K562 (cell line): ENCODE measurements around the gene PCDH9.

ENCODE experiments used
- CTCF ChIP-seq, 3 experiments: IDR thresholded peaks in 2 of 3; conservative IDR thresholded peaks in 1 of 3; 2 replicates each; pipeline ENCODE4 v1.5.1; 2011 to 2012; ENCODE audit warnings: low read length in 3 of 3, mild to moderate bottlenecking in 3 of 3, control low read depth in 2 of 3, improper control_type of control experiment in 1 of 3, inconsistent platforms in 1 of 3, low read depth in 1 of 3, mixed read lengths in 1 of 3, moderate library complexity in 1 of 3; ENCODE audit not compliant: insufficient read depth in 2 of 3
- ELF2 ChIP-seq: fragments of 250-450 bp; sonication (Bioruptor Pico); IDR thresholded peaks from 2 replicates; pipeline ENCODE4 v1.5.0; 2021; ENCODE audit warnings: mild to moderate bottlenecking
- ELF4 ChIP-seq: fragments of 450-650 bp; formaldehyde crosslinking; IDR thresholded peaks from 2 replicates; pipeline ENCODE4 v1.4.0; 2022; ENCODE audit warnings: missing genetic modification characterization
- KLF1 ChIP-seq: fragments of 450-650 bp; IDR thresholded peaks from 2 replicates; pipeline ENCODE4 v1.6.1; 2016; ENCODE audit warnings: missing genetic modification characterization, missing compliant biosample characterization
- POLR2AphosphoS2 ChIP-seq: IDR thresholded peaks from 2 replicates; pipeline ENCODE4 v1.6.1; 2012; ENCODE audit warnings: low read length, improper control_type of control experiment
- POLR2AphosphoS5 ChIP-seq: IDR thresholded peaks from 2 replicates; pipeline ENCODE4 v1.6.1; 2011; ENCODE audit warnings: mild to moderate bottlenecking, low read depth, low read length, moderate library complexity; ENCODE audit not compliant: control insufficient read depth, insufficient read depth
- TFE3 ChIP-seq: fragments of 450-650 bp; formaldehyde crosslinking; IDR thresholded peaks from 2 replicates; pipeline ENCODE4 v1.4.0; 2020; ENCODE audit warnings: mild to moderate bottlenecking, mixed read lengths
- ZHX1 ChIP-seq: fragments of 150-350 bp; conservative IDR thresholded peaks from 2 replicates; pipeline ENCODE4 v1.6.1; 2014; ENCODE audit warnings: low read length
- TF ChIP-seq, protein P1 (sequence below): fragments of 450-650 bp; IDR thresholded peaks from 2 replicates; pipeline ENCODE4 v1.6.1; 2016

DNA sequence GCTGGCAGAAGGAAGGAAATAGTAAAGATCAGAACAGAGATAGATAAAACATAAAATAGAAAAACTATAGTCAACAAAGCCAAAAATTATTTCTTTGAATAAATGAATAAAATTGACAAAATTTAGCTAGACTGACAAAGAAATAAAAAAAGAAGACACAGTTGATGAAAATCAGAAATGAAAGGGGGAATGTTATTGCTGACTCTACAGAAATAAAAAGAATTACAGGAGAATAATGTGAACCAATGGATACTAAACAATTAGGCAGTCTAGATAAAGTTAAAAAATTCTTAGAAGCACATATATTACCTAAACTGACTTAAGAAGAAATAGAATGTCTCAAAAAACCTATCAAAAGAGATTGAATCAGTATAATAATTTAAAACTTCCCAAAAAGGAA is 933.8 kb downstream of the PCDH9 start:
- TF ChIP-seq, protein P1, sequence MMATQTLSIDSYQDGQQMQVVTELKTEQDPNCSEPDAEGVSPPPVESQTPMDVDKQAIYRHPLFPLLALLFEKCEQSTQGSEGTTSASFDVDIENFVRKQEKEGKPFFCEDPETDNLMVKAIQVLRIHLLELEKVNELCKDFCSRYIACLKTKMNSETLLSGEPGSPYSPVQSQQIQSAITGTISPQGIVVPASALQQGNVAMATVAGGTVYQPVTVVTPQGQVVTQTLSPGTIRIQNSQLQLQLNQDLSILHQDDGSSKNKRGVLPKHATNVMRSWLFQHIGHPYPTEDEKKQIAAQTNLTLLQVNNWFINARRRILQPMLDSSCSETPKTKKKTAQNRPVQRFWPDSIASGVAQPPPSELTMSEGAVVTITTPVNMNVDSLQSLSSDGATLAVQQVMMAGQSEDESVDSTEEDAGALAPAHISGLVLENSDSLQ = no peak
- TF ChIP-seq CTCF (IDR thresholded peaks at IDR 0.05 in 2 of 3, conservative IDR thresholded peaks at IDR 0.05 in 1 of 3; ENCODE audit: insufficient read depth in 2 of 3, low read depth in 1 of 3, low read length in 3 of 3) (no peak), ELF4 (no peak), POLR2AphosphoS2 (no peak), ZHX1 (no peak), ELF2 (CRISPR knock-in tag) (no peak), KLF1 (tag) (no peak), POLR2AphosphoS5 (no peak), TFE3 (CRISPR knock-in tag) (no peak)
